NCI-H1930 (cell line): ENCODE measurements around the gene TRERF1.
A peak's percentile ranks its signal among the peaks of the same experiment; 100 is the strongest.

ENCODE experiments used
- DNase-seq, 2 experiments: peaks; one replicate each; lab custom pipeline; 2025; lab: John Stamatoyannopoulos, UW

Gene TRERF1

GRCh38 chr6:42275376-42276033, 176.2 kb downstream of the TRERF1 start:
- DNase-seq = no peak

- DNase-seq = no peak
These were observed 176.8 kb downstream of the TRERF1 start for GRCh38 chr6:42274898-42275297.

GRCh38 chr6:42271834-42272805, 179.6 kb downstream of the TRERF1 start:
- DNase-seq = no peak

GRCh38 chr6:42269974-42270510, 181.7 kb downstream of the TRERF1 start:
- DNase-seq = no peak

GRCh38 chr6:42269553-42269952, 182.2 kb downstream of the TRERF1 start:
- no peak for DNase-seq

- no peak for DNase-seq
These were observed 182.9 kb downstream of the TRERF1 start for GRCh38 chr6:42268835-42269204.

GRCh38 chr6:42268016-42268834, 183.5 kb downstream of the TRERF1 start:
- no peak for DNase-seq

GRCh38 chr6:42266538-42266937, 185.2 kb downstream of the TRERF1 start:
- no peak for DNase-seq

- DNase-seq = no peak
These were observed 186.8 kb downstream of the TRERF1 start for GRCh38 chr6:42264852-42265390.

GRCh38 chr6:42264162-42264851, 187.4 kb downstream of the TRERF1 start:
- no peak for DNase-seq

GRCh38 chr6:42263165-42263728, 188.5 kb downstream of the TRERF1 start:
- no peak for DNase-seq

GRCh38 chr6:42260972-42261371, 190.8 kb downstream of the TRERF1 start:
- peak; percentile 83 to 87 for DNase-seq

- DNase-seq = peak; percentile 86 to 90
These were observed 191.3 kb downstream of the TRERF1 start for GRCh38 chr6:42260396-42260888.

- DNase-seq = no peak
These were observed 191.8 kb downstream of the TRERF1 start for GRCh38 chr6:42259841-42260395.

GRCh38 chr6:42259286-42259685, 192.4 kb downstream of the TRERF1 start:
- DNase-seq = no peak

GRCh38 chr6:42257614-42258013, 194.1 kb downstream of the TRERF1 start:
- DNase-seq = no peak

GRCh38 chr6:42257063-42257462, 194.7 kb downstream of the TRERF1 start:
- DNase-seq = no peak

- DNase-seq = no peak
These were observed 196.7 kb downstream of the TRERF1 start for GRCh38 chr6:42255050-42255449.

- no peak for DNase-seq
These were observed 197.2 kb downstream of the TRERF1 start for GRCh38 chr6:42254505-42254904.

- DNase-seq = no peak
These were observed 199.7 kb downstream of the TRERF1 start for GRCh38 chr6:42251911-42252637.
